ENCODE data around the gene KCNG1.

Gene KCNG1

GRCh38 chr20:51024761-51025160 lies 1.9 kb upstream of the KCNG1 start:
- no peak for TF ChIP-seq CTCF (IDR thresholded peaks at IDR 0.05; ENCODE audit: insufficient read depth, low read length, missing control alignments)
- ChIA-PET CTCF (interaction anchor here (1.2 to 5.0 kb wide), 2 partner anchors 9 to 10 kb away, joined by 3 to 30 read pairs; no protein-coding TSS in a partner anchor), POLR2A (no interaction called here)
- no peak for DNase-seq (ENCODE audit: low read depth, low spot score)
- no peak overlapping the region for H3K4me3 ChIP-seq (ENCODE audit: low read depth, low read length)

DNA sequence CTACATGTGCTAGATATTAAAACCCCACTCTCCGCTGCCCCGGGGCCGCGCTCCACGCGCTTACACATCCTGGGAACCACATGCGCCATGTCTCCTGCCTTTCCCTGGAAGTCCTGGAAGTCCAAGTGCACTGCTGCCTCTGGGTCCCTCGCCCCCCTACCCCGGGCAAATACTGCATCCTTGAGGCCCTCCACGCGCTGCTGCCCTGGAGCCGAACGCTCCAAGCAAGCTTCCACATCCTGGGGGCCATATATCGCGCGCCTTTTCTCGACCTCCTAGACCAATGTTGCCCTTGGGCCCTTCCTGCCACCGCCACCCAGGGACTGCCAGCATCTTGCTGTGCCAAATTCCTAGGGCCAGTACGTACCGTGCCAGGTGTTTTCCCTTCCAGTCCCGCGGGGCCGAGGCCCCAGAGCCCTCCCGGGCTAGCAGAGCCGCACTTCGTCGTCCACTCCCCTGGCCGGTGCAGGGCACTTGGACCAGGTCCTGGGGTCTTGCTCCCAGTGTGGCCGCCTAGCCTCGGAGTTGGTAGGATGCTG lies 779 bp upstream of the KCNG1 start:
- CTCF ChIA-PET, result interaction anchor here (5.0 to 6.5 kb wide), 2 partner anchors 9 to 284 kb away, joined by 30 to 66 read pairs; no protein-coding TSS in a partner anchor
- no peak for TF ChIP-seq CTCF (IDR thresholded peaks at IDR 0.05; ENCODE audit: insufficient read depth, low read length, missing control alignments)
- DNase-seq (ENCODE audit: low read depth, low spot score), result no peak
- POLR2A ChIA-PET, result no interaction called here
- H3K4me3 ChIP-seq (ENCODE audit: low read depth, low read length), result peak overlapping the region; percentile 70

DNA sequence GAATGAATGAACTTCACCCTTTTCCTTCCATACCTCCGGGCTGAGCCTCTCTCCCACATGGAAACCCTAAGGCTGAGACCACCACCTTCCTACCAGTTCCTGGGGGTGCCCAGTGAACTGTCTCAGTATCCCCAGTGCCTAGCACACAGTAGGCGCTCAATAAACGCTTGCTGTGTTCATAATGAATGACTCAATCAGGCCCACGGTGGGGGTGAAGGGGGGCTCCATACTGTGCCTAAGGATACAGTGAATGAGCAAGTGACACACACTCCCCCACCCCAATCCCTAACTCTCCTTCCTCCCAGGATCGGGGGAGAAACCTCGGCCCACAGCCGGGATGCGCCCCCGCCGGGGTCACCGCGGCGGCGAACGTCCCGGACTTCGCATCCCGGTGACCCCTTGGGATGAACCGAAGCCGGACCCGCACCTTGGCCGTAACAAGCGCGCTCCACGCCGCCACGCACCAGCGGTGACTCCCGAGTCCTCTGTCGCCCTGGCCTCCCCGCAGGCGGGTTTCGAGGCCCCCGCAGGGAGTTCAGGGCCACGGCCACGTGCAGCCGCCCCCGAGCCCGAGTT lies 592 bp downstream of the KCNG1 start:
- DNase-seq (ENCODE audit: low read depth, low spot score), result no peak
- CTCF ChIA-PET, result interaction anchor here (1.0 to 6.5 kb wide), 3 partner anchors 12 to 285 kb away, joined by 3 to 66 read pairs (median 3); partner anchors contain the start of gene BCAS4
- no peak for TF ChIP-seq CTCF (IDR thresholded peaks at IDR 0.05; ENCODE audit: insufficient read depth, low read length, missing control alignments)
- peak overlapping the region; percentile 70 for H3K4me3 ChIP-seq (ENCODE audit: low read depth, low read length)
- POLR2A ChIA-PET, result no interaction called here

GRCh38 chr20:51021067-51022025 lies 1.6 kb downstream of the KCNG1 start:
- no peak for DNase-seq (ENCODE audit: low read depth, low spot score)
- CTCF ChIA-PET, result interaction anchor here (1.4 to 6.5 kb wide), 2 partner anchors 227 to 286 kb away, joined by 3 to 66 read pairs; partner anchors contain the start of gene BCAS4
- POLR2A ChIA-PET, result no interaction called here
- peak overlapping the region; percentile 70 for H3K4me3 ChIP-seq (ENCODE audit: low read depth, low read length)
- TF ChIP-seq CTCF (IDR thresholded peaks at IDR 0.05; ENCODE audit: insufficient read depth, low read length, missing control alignments), result no peak

DNA sequence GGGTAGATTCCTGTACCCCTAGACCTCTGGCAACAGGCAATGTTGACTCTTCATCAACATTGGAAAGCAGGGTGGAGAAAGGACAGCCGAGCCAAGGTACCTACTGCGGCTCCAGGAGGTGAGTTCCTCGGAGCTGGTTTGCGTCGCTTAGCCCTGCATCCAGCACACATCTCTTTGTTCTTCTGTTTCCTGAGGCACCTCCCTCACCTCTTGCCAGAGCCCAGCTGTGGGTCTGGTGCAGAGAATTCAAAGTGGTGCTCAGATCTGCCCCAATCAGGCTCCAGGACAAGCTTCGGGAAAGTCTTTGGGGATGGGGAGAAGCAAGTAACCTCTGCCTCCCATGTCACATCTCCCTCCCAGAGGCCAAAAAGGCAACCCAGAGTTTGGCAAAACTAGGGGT lies 2.2 kb downstream of the KCNG1 start:
- DNase-seq (ENCODE audit: low read depth, low spot score), result no peak
- no peak overlapping the region for H3K4me3 ChIP-seq (ENCODE audit: low read depth, low read length)
- no peak for TF ChIP-seq CTCF (IDR thresholded peaks at IDR 0.05; ENCODE audit: insufficient read depth, low read length, missing control alignments)
- ChIA-PET POLR2A (no interaction called here), CTCF (interaction anchor here (6.5 kb wide), 1 partner anchor 287 kb away, joined by 66 read pairs; no protein-coding TSS in a partner anchor)

All from AG04449 (cell line).